Measurements from ENCODE around the gene ARFRP1.

GRCh38 chr20:63708301-63709148 is 749 bp upstream of the ARFRP1 start:
- no peak for TF ChIP-seq CTCF (IDR thresholded peaks at IDR 0.05)
- TF ChIP-seq ZFX (IDR thresholded peaks at IDR 0.05; ENCODE audit: borderline replicate concordance) = no peak
